ENCODE measurements around the gene RIC1.
A peak's percentile ranks its signal among the peaks of the same experiment; 100 is the strongest.

- TF ChIP-seq POLR2A (IDR thresholded peaks at IDR 0.05; ENCODE audit: borderline replicate concordance, extremely low read depth, insufficient read depth, insufficient read length) (no peak), CTCF (IDR thresholded peaks at IDR 0.05 in 2 of 3, conservative IDR thresholded peaks at IDR 0.05 in 1 of 3; ENCODE audit: borderline replicate concordance in 1 of 3, insufficient read depth in 1 of 3, low read depth in 2 of 3, low read length in 2 of 3) (no peak), POLR2AphosphoS5 (IDR thresholded peaks at IDR 0.05; ENCODE audit: low read depth, low read length) (0 out of 2 replicates have a peak, but pooled peaks have one; percentile 31), MAX (IDR thresholded peaks at IDR 0.05) (no peak), SP1 (IDR thresholded peaks at IDR 0.05; ENCODE audit: low read depth) (peak; percentile 81), REST (IDR thresholded peaks at IDR 0.05; ENCODE audit: low read depth) (no peak), EZH2 (IDR thresholded peaks at IDR 0.05) (no peak), ATF3 (IDR thresholded peaks at IDR 0.05) (no peak), YY1 (IDR thresholded peaks at IDR 0.05; ENCODE audit: extremely low read depth, insufficient replicate concordance, low read depth, low read length) (no peak)
Measured at GRCh38 chr9:5621327-5621726, 7.6 kb upstream of the RIC1 start.

Data from HCT116 (cell line).